Trophoblast cell (in vitro differentiated cells and primary cell): Measurements from ENCODE around the gene PARD3B.
A peak's percentile ranks its signal among the peaks of the same experiment; 100 is the strongest.

ENCODE experiments used
- DNase-seq, 2 donors: peaks; one replicate each; pipeline ENCODE4 v3.0.0-alpha.2; 2016
- H2AFZ ChIP-seq: 2 replicates; pipeline ENCODE4 v1.6.1; 2013; ENCODE audit warnings: low read length, moderate library complexity, mild to moderate bottlenecking; ENCODE audit not compliant: insufficient read depth, poor library complexity
- H2AK5ac ChIP-seq: 2 replicates; pipeline ENCODE4 v1.6.1; 2013; ENCODE audit warnings: mild to moderate bottlenecking, low read length
- H2BK120ac ChIP-seq: 2 replicates; pipeline ENCODE4 v1.6.1; 2013; ENCODE audit warnings: low read length, mild to moderate bottlenecking, moderate library complexity; ENCODE audit not compliant: insufficient read depth, poor library complexity
- H2BK12ac ChIP-seq: 2 replicates; pipeline ENCODE4 v1.6.1; 2013; ENCODE audit warnings: mild to moderate bottlenecking, low read length, moderate library complexity
- H2BK5ac ChIP-seq: 2 replicates; pipeline ENCODE4 v1.6.1; 2013; ENCODE audit warnings: low read length, low read depth, moderate library complexity, mild to moderate bottlenecking; ENCODE audit not compliant: poor library complexity
- H3K14ac ChIP-seq: 2 replicates; pipeline ENCODE4 v1.6.1; 2013; ENCODE audit warnings: mild to moderate bottlenecking, low read length
- H3K18ac ChIP-seq: 2 replicates; pipeline ENCODE4 v1.6.1; 2013; ENCODE audit warnings: mild to moderate bottlenecking, low read length
- H3K23ac ChIP-seq: 2 replicates; pipeline ENCODE4 v1.6.1; 2013; ENCODE audit warnings: low read length
- H3K27ac ChIP-seq: 2 replicates; pipeline ENCODE4 v1.5.1; 2013; ENCODE audit warnings: low read depth, mild to moderate bottlenecking, inconsistent platforms, low read length, moderate library complexity
- H3K27me3 ChIP-seq: 2 replicates; pipeline ENCODE4 v1.6.1; 2013; ENCODE audit warnings: inconsistent platforms, mild to moderate bottlenecking, low read length, moderate library complexity; ENCODE audit not compliant: insufficient read depth
- H3K36me3 ChIP-seq, 2 experiments: 1 replicate in 1 of 2; 2 replicates in 1 of 2; pipeline ENCODE4 v1.6.1; 2013; ENCODE audit warnings: low read length in 2 of 2, mild to moderate bottlenecking in 2 of 2, moderate library complexity in 1 of 2; ENCODE audit not compliant: insufficient read depth in 2 of 2, control insufficient read depth in 1 of 2
- H3K4ac ChIP-seq: 2 replicates; pipeline ENCODE4 v1.6.1; 2013; ENCODE audit warnings: low read depth, mild to moderate bottlenecking, low read length, moderate library complexity
- H3K4me1 ChIP-seq, 2 experiments: 1 replicate in 1 of 2; 2 replicates in 1 of 2; pipeline ENCODE4 v1.6.1; 2013; ENCODE audit warnings: low read length in 2 of 2, mild to moderate bottlenecking in 2 of 2, moderate library complexity in 1 of 2; ENCODE audit not compliant: insufficient read depth in 2 of 2, control insufficient read depth in 1 of 2
- H3K4me2 ChIP-seq: 2 replicates; pipeline ENCODE4 v1.6.1; 2013; ENCODE audit warnings: inconsistent platforms, mild to moderate bottlenecking, low read length, moderate library complexity
- H3K4me3 ChIP-seq: 2 replicates; pipeline ENCODE4 v1.5.1; 2013; ENCODE audit warnings: mild to moderate bottlenecking, low read depth, low read length, inconsistent platforms
- H3K79me1 ChIP-seq: one replicate; pipeline ENCODE4 v1.6.1; 2013; ENCODE audit warnings: low read length
- H3K79me2 ChIP-seq: 2 replicates; pipeline ENCODE4 v1.6.1; 2013; ENCODE audit warnings: low read length, mild to moderate bottlenecking; ENCODE audit not compliant: control insufficient read depth, insufficient read depth, poor library complexity
- H3K9ac ChIP-seq: 2 replicates; pipeline ENCODE4 v1.6.1; 2013; ENCODE audit warnings: mild to moderate bottlenecking, low read length
- H3K9me3 ChIP-seq: 2 replicates; pipeline ENCODE4 v1.6.1; 2013; ENCODE audit warnings: low read depth, mild to moderate bottlenecking, control low read depth, inconsistent platforms, low read length; ENCODE audit not compliant: insufficient read depth
- H4K12ac ChIP-seq: 2 replicates; pipeline ENCODE4 v1.6.1; 2013; ENCODE audit warnings: low read depth, mild to moderate bottlenecking, low read length, moderate library complexity
- H4K8ac ChIP-seq: 2 replicates; pipeline ENCODE4 v1.6.1; 2013; ENCODE audit warnings: low read depth, mild to moderate bottlenecking, low read length, moderate library complexity
- H4K91ac ChIP-seq: one replicate; pipeline ENCODE4 v1.6.1; 2013; ENCODE audit warnings: low read depth, mild to moderate bottlenecking, low read length, moderate library complexity
- WGBS: extraction: QIAGEN DNeasy Blood & Tissue Kit; methylation state at CpG from one replicate; pipeline ENCODE4 v1.1.7; 2013; ENCODE audit warnings: missing lambda C conversion rate; ENCODE audit not compliant: insufficient read length, insufficient coverage; ENCODE audit errors: extremely low coverage; 5-methylcytosine and 5-hydroxymethylcytosine counted together

PARD3B gene

GRCh38 chr2:205056151-205056561 is 510.9 kb downstream of the PARD3B start:
- DNase-seq: peak in 1 of 2 donors; percentile 13
- WGBS: no CpG with 5 or more reads among the region's 6 CpGs
- Histone ChIP-seq H3K9me3 (no peaks in the 10 kb centered on the region), H3K18ac (no peak overlapping the region), H4K8ac (no peak overlapping the region), H3K27me3 (no peaks in the 10 kb centered on the region), H2BK5ac (no peak overlapping the region), H3K23ac (no peak overlapping the region), H3K14ac (no peak overlapping the region), H4K12ac (no peak overlapping the region), H3K79me2 (no peaks in the 10 kb centered on the region), H3K4me2 (no peak overlapping the region), H4K91ac (no peak overlapping the region), H3K4me3 (no peak overlapping the region), H3K9ac (no peak overlapping the region), H3K4ac (no peak overlapping the region), H3K27ac (no peak overlapping the region), H2AFZ (no peak overlapping the region), H2BK120ac (no peak overlapping the region), H3K4me1 (peaks cover 0 to 2% of the 10 kb centered on the region in 2 experiments), H2BK12ac (no peak overlapping the region), H3K79me1 (peaks cover 2% of the 10 kb centered on the region), H3K36me3 (no peaks in the 10 kb centered on the region), H2AK5ac (no peak overlapping the region)

GRCh38 chr2:205058409-205058808 is 513.1 kb downstream of the PARD3B start:
- Histone ChIP-seq H3K14ac (no peak overlapping the region), H3K18ac (no peak overlapping the region), H2BK5ac (no peak overlapping the region), H3K9ac (no peak overlapping the region), H3K27me3 (no peaks in the 10 kb centered on the region), H3K4me3 (no peak overlapping the region), H3K36me3 (no peaks in the 10 kb centered on the region), H3K79me1 (peaks cover under 1% of the 10 kb centered on the region), H4K8ac (no peak overlapping the region), H2AK5ac (no peak overlapping the region), H4K91ac (no peak overlapping the region), H4K12ac (no peak overlapping the region), H3K4me2 (no peak overlapping the region), H3K4ac (no peak overlapping the region), H3K23ac (no peak overlapping the region), H2BK12ac (no peak overlapping the region), H3K79me2 (no peaks in the 10 kb centered on the region), H2AFZ (no peak overlapping the region), H3K4me1 (peaks cover 0 to 2% of the 10 kb centered on the region in 2 experiments), H3K9me3 (no peaks in the 10 kb centered on the region), H2BK120ac (no peak overlapping the region), H3K27ac (no peak overlapping the region)
- DNase-seq: peak; percentile 36 to 85
- no CpG with 5 or more reads among the region's 2 CpGs for WGBS

- Histone ChIP-seq H2AK5ac (no peak overlapping the region), H3K79me1 (no peaks in the 10 kb centered on the region), H3K9me3 (no peaks in the 10 kb centered on the region), H2BK12ac (no peak overlapping the region), H3K4me3 (no peak overlapping the region), H2AFZ (no peak overlapping the region), H2BK5ac (no peak overlapping the region), H4K8ac (no peak overlapping the region), H3K4ac (no peak overlapping the region), H3K79me2 (no peaks in the 10 kb centered on the region), H3K14ac (no peak overlapping the region), H3K27me3 (no peaks in the 10 kb centered on the region), H3K27ac (no peak overlapping the region), H3K36me3 (no peaks in the 10 kb centered on the region), H3K23ac (no peak overlapping the region), H4K91ac (no peak overlapping the region), H3K4me2 (no peak overlapping the region), H3K9ac (no peak overlapping the region), H3K4me1 (no peaks in the 10 kb centered on the region), H2BK120ac (no peak overlapping the region), H3K18ac (no peak overlapping the region), H4K12ac (no peak overlapping the region)
- WGBS: no CpG with 5 or more reads among the region's 2 CpGs
- DNase-seq: peak; percentile 9 to 95
Measured at GRCh38 chr2:205060269-205060668, 515.0 kb downstream of the PARD3B start.

- no peak overlapping the region for H4K12ac ChIP-seq
- no peaks in the 10 kb centered on the region for H3K27me3 ChIP-seq
- H3K79me2 ChIP-seq: no peaks in the 10 kb centered on the region
- peak overlapping the region; percentile 81 for H3K27ac ChIP-seq
- no peak overlapping the region for H2BK120ac ChIP-seq
- no CpG with 5 or more reads among the region's 5 CpGs for WGBS
- H2BK5ac ChIP-seq: no peak overlapping the region
- no peak overlapping the region for H4K8ac ChIP-seq
- H3K9me3 ChIP-seq: no peaks in the 10 kb centered on the region
- no peak overlapping the region for H3K4me2 ChIP-seq
- no peak overlapping the region for H3K14ac ChIP-seq
- no peak overlapping the region for H2AFZ ChIP-seq
- DNase-seq: no peak
- no peak overlapping the region for H3K18ac ChIP-seq
- H2BK12ac ChIP-seq: no peak overlapping the region
- H3K4me3 ChIP-seq: no peak overlapping the region
- H3K23ac ChIP-seq: no peak overlapping the region
- no peak overlapping the region for H3K9ac ChIP-seq
- H3K79me1 ChIP-seq: peaks cover 4% of the 10 kb centered on the region
- no peak overlapping the region for H4K91ac ChIP-seq
- no peak overlapping the region for H2AK5ac ChIP-seq
- peaks cover 2 to 3% of the 10 kb centered on the region in 2 experiments for H3K4me1 ChIP-seq
- no peaks in the 10 kb centered on the region for H3K36me3 ChIP-seq
- H3K4ac ChIP-seq: no peak overlapping the region
Measured at GRCh38 chr2:205066081-205066480, 520.8 kb downstream of the PARD3B start.
